HG02588 (cell line): ENCODE data around the gene RNU6-9.

Experiments used
- ATAC-seq: cut with Tn5 transposase; IDR thresholded peaks from one replicate; pipeline ENCODE4 v1.9.1; 2021; ENCODE audit warnings: mild to moderate bottlenecking, moderate library complexity; ENCODE audit not compliant: unreplicated experiment

RNU6-9 gene

GRCh38 chr19:916645-917322 is 23.5 kb downstream of the RNU6-9 start:
- ATAC-seq = no peak

- no peak for ATAC-seq
Observed at GRCh38 chr19:917323-918151, 24.3 kb downstream of the RNU6-9 start, which contains the start of gene KISS1R. Gene KISS1R, plus strand, starts transcription at chr19:917333. Its CDS starts 170 bp downstream, at chr19:917503.

GRCh38 chr19:918152-918437 is 24.8 kb downstream of the RNU6-9 start:
- ATAC-seq = no peak

GRCh38 chr19:918481-919198 is 25.4 kb downstream of the RNU6-9 start:
- no peak for ATAC-seq

- ATAC-seq = no peak
Observed at GRCh38 chr19:919199-920050, 26.1 kb downstream of the RNU6-9 start.

GRCh38 chr19:920051-920864 is 27.0 kb downstream of the RNU6-9 start:
- peak; percentile 31 for ATAC-seq

GRCh38 chr19:924553-925086 is 31.3 kb downstream of the RNU6-9 start:
- ATAC-seq = no peak

GRCh38 chr19:925087-925525 is 31.8 kb downstream of the RNU6-9 start:
- peak; percentile 29 for ATAC-seq

- ATAC-seq = peak; percentile 44
Observed at GRCh38 chr19:925526-926322, 32.4 kb downstream of the RNU6-9 start, which contains the start of gene ARID3A. Gene ARID3A, plus strand, starts transcription at chr19:926035. Its CDS starts 3,494 bp downstream, at chr19:929529.

GRCh38 chr19:926323-926588 is 33.0 kb downstream of the RNU6-9 start:
- no peak for ATAC-seq

GRCh38 chr19:926589-927350 is 33.5 kb downstream of the RNU6-9 start:
- ATAC-seq = no peak

GRCh38 chr19:927351-927779 is 34.1 kb downstream of the RNU6-9 start:
- no peak for ATAC-seq

- no peak for ATAC-seq
Observed at GRCh38 chr19:927780-928401, 34.6 kb downstream of the RNU6-9 start.

GRCh38 chr19:928471-929202 is 35.4 kb downstream of the RNU6-9 start:
- ATAC-seq = no peak

GRCh38 chr19:929203-929890 is 36.1 kb downstream of the RNU6-9 start:
- ATAC-seq = no peak

- no peak for ATAC-seq
Observed at GRCh38 chr19:929891-930258, 36.6 kb downstream of the RNU6-9 start.
